ENCODE data around the gene CACNA2D3.

The CACNA2D3 gene

DNA sequence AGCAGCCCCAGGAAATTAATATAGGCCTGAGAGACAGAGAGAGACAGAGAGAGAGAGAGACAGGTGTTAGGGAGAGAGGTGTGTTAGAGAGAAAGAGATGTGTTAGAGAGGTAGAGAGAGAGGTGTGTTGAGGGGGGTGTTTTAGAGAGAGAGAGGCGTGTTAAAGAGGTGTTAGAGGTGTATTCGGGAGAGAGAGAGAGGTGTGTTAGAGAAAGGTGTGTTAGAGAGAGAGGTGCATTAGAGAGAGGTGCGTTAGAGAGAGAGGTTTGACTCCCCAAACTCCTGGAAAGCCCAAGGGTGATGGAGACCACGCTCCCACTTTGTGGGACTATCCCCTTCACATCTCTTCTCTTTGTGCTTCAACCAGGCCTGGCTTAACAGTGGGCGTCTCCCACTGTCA, 95.5 kb downstream of the CACNA2D3 start:
- no peak for DNase-seq (ENCODE audit: low read depth)

DNA sequence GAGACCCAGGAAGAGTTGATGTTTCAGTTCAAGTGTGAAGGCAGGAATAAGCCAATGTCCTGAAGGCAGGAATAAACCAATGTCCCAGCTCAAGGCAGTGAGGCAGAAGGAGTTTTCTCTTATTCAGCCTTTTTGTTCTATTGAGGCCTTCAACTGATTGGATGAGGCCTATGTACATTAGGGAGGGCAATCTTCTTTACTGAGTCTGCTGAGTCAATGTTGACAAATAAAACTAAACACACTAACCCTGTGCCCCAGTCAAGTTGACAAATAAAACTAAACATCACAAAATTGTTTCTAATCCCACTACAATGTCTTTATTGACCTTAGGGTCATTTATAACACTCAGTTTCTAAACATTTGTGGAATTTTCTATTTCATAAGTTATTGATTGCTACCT, 100.0 kb downstream of the CACNA2D3 start:
- DNase-seq (ENCODE audit: low read depth) = no peak

DNA sequence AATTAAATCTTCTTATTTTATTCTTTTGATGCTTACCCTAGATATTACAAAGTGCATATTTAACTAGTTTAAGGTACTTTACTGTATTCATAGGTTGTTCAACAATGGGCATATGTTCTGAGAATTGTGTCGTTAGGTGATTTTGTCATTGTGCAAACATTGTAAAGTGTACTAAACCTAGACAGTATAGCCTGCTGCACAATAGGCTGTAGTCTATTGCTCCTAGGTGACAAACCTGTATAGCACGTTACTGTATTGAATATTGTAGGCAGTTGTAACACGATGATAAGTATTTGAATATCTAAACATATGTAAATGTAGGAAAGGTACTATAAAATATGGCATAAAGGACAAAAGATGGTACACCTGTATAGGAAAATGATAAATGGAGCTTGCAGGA, 100.7 kb downstream of the CACNA2D3 start:
- no peak for DNase-seq (ENCODE audit: low read depth)

DNA sequence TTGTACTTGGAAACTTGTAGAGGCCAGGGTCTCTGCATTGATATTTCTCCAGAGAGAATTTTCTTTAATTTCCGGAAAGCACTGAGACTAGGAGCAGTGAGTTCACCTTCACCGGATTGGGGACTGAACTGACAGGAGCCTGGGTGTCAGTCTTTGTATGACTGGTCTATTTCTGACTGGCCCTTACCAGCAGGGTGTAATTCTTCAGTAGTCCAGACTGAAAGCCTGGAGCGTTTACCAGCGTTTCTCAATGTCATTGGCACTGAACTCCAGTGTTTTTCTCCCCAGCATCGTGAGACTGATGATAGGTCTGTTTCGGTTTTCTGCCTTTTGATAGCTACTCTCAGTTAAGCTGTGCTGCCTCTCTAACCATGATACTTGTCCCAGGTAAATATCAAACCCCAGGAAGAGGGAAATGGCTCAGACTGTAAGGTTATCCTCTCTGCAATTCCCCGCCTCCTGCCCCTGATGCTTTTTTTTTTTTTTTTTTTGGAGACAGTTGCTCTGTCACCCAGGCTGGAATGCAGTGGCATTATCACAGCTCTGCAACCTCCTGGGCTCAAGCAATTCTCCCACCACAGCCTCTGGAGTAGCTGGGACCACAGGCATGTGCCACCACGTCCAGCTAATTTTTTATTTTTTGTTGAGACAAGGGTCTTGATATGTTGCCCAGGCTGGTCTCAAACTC, 103.6 kb downstream of the CACNA2D3 start:
- DNase-seq (ENCODE audit: low read depth) = no peak

DNA sequence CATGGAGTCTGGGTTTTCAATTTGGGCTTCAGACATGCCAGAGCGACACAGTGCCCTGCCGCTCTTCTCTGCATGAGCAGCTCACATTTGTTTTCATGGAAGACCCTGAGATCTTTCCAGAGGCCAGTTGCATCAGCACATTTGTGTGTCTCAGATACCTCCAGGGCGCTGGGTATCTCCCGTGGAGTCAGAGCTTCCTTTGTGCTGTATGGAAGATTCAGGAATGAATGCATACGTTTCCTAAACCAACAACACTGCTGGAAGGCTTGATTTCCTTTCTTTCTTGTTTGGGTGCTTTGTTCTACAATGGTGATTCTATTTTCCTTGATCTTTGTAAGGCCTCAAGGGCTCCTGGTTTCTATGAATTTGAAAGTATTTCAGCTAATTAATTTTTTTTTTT, 106.5 kb downstream of the CACNA2D3 start:
- no peak for DNase-seq (ENCODE audit: low read depth)

DNA sequence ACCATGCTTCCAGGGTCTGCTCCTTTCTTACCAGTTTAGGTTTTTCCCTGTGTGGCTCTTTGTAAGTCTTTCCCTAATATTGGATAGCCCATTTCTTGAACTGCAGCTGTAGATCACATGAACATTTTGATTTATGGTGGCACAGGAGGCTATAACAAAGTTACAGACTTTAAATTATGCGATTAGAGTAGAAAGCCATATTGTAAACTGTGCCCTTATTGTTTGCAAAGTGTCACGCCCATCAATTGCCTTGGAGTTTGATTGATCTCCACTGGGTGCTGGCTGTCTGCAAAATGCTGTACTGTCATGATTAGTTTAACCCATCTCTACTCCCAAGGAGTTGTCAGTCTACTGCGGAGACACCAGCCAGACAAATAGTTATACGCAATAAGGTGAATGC, 110.3 kb downstream of the CACNA2D3 start:
- DNase-seq (ENCODE audit: low read depth) = no peak

DNA sequence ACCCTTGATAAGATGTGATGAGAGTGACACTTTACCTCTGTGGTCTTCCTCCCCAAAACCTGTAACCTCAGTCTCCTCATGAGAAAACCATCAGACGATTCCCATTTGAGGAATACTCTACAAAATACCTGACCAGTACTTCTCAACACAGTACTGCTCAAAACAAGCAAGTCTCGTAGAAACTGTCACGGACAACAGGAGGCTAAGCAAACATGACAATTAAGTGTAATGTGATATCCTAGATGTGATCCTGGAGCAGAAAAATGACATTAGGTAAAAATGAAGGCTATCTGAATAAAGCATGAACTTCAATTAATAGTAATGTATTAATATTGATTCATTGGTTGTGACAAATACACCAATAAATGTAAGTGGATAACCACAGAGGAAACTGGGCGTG, 113.6 kb downstream of the CACNA2D3 start:
- DNase-seq (ENCODE audit: low read depth) = no peak

DNA sequence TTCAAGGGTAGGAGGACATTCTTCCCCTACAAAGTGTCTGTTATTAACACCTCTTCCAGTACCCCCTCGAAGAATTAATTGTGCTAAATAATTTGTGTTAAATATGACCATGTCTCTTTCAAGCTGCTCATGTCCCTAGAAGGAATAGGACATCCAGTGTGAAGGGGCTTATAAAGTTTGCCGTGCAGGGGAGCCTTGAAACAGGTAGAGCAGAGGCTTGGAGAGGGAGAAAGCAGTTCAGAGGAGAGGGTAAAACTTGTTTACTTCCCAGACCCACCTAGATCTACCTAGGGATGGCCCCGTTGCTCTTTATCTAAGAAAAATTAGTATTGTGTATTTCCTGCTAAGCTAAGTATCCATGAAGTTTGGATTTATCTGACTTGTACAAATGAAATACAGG, 114.8 kb downstream of the CACNA2D3 start:
- no peak for DNase-seq (ENCODE audit: low read depth)

DNA sequence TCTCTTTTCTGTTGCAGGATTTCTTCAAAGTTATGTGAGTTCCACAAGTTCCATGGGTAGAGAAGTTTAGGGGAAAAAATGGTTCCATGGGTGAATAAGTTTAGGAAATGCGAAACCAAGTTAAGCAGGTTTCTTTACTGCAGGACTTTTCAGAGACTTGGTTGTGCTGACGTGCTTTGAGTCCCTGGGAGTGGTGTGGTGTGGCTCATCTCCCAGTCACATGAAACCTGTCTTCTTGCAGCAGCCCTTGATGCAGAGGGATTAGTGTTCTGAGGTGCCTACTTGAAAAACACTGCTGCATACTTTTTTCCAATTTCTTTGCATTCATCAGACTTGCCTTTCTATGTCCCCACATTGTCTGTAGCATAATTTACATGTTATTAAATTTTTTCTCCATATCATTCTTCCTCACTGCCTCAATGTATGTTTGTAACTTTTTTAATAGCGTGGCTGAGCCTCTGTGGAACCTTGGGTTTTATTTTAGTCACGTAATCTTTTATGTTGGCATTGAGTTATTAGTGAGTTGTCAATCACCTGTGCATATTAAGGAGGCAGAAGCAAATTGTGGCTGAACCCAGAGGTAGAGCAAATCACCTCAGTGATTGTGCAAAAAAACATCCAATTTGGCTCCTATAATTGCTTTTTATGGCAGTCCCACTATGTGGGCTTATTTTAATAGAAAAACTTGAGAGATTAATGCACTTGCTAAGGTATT, 115.6 kb downstream of the CACNA2D3 start:
- DNase-seq (ENCODE audit: low read depth) = no peak

DNA sequence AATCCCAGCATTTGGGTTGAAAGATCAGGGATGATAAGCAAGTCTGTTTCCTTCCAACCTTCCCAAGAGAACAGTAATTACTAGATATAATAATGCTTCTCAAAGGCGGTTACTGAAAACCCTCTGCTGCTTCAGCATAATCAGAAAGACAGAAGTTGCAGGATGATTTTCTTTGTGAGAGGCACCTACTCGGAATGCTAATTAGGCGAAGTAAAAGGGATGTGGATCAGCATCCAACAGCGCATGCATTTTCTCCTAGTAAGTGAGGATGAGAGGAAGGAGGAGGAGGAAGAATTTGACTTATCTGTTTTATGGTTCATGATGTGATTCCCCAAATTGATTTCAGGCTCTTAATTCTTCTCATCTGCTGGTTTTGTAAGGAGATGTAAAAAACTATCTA, 118.0 kb downstream of the CACNA2D3 start:
- DNase-seq (ENCODE audit: low read depth) = no peak

DNA sequence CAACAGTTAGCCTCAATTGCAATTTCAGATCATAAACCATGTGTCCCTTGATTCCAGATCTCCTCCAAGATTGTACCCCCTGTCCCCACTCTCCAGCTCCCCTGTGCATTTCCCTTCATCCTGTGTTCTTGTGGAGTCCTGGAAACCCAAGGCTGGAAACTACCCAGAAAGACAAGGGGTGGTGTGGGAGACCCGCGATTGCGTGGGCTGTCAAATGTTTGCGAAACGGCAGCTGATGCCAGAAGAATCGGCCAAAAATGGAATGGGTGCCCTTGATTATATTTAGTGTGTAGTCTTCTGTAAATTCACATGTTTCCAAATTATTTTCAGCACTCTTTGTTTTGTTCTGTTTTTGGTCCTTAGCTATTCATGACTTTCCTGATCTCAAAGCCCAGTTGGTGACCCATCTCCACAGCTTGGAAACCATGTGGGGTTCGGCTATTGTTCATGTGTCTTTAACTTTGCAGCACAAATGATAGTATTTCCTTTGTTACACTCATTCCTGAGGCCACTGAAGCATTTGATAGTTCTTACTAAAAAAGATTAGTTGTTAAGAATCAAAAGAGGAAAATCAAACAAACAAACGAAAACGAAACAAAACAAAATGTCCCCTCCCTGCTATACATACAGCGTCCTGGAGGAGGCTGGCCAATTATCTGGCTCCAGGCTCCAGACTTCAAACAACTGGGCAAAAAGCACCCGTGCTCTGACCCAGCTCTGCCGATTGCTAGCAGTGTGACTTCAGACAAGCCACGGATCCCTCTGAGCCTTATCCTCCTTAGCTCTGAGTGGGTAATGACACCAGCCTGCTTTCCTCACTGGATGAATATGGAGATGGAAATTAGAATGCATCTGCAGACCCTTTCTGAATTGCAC, 120.9 kb downstream of the CACNA2D3 start:
- DNase-seq (ENCODE audit: low read depth) = no peak

DNA sequence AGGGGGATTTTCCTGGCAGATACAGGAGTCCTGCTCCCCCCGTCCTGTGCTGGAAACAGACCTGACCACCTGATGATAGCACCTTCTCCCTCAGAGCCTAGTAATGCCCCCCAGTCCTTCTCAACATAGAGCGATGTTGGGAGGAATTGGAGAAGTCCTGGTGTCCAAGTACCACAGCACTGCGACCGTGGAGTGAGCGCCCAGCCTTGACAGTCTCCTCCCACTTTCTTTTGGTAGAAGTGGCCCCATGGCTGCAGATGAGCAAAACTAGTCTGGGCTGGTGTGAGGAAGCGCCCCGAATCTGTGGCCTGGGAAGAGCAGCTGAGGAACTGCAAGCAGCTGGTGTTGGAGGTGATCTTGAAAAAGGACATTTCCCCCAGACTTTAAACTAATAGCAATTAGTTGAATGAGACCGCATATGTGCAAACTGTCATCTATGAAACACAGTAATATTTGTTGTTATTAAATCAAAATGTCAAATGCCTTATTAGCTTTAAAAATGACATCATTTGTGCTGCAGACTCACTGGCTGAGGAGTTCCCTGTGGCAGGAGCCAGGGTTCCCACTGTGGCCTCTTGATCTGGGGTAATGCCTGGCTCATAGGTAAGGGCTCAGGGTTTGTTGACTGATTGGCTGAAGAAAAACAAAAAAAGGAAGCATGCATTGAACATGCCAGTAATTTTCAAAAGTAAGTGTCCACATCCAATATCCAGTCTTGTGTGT, 121.8 kb downstream of the CACNA2D3 start:
- no peak for DNase-seq (ENCODE audit: low read depth)

DNA sequence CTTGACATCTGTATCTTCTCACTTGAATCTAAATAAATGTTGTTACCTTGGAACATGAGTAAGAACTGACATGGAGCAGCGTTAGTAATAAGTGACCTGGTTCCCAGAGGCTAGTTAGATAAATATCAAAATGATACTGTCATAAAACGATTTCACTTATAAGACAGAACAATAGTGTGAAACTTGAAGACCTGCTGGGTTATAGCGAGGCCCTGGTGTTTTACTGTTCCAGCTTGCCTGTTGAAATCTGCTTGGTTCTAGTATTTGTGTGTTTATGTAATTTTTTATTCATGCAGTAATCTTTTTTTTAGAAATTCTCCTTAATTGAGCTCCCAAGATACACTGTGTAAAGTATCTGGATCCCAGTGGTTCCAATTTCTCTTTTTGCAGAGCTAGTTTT, 129.4 kb downstream of the CACNA2D3 start:
- no peak for DNase-seq (ENCODE audit: low read depth)

DNA sequence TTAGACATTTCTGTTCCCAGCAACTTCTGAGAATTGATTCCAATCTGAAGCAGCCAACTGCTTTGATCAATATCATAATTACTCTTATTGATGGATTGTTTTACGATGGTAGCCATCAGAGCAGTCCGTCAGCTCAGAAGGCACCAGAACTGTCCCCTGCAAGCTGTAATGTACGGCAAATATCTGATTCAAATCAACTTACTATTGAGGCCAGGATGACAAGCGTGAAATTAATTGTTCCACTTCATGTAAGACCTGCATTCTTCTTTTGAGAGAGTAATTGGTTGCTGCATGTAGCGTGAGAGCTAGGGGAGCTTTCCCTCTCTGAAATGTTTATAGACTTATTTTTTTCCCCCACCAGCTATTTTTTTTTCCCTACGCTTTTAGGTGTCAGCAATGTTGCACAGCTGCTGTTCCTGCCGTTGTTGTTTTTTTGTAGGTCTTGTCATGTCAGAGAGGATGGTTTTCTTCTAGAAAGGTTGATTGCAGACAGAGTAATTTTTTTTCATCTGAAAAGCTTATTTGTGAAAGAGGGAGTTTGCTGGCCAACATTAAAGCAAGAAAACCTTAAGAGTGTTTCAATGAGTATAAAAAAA, 134.9 kb downstream of the CACNA2D3 start:
- no peak for DNase-seq (ENCODE audit: low read depth)

DNA sequence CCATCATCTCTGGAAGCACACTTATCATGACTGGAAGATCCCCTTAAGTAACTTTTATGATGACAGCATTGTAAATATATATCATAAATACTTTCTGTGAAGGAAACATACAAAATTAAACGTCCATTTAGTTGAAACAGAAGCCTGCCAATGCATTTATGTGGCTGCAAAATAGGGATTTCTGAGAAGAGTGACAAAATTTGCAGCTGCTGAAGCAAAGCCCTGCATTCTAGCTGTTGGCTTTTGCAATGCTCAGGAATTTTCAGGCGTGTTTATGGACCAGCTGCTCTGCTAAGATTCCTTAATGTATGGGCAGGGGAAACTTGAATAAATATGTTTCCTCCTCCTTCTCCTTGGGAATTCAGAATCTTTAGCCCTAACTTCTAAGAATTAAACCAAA, 137.3 kb downstream of the CACNA2D3 start:
- no peak for DNase-seq (ENCODE audit: low read depth)

DNA sequence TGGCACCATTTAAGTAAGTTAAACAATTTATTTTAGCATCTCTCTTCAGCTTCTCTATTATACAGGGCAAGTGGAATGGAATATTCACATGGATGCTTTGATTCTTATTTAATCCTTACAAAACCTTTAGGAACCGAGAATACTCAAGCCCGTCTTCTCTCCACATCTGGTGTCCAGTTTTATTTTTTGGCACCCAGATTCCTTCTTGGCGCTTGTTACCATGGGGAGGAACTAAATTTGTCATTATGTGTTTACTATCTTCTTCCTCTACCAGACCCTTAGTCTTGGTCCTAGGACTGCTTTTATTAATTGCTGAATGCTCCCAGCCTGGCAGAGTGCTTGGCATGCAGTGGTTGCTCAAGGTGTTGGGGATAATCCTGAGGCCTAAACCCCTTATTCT, 138.8 kb downstream of the CACNA2D3 start:
- no peak for DNase-seq (ENCODE audit: low read depth)

DNA sequence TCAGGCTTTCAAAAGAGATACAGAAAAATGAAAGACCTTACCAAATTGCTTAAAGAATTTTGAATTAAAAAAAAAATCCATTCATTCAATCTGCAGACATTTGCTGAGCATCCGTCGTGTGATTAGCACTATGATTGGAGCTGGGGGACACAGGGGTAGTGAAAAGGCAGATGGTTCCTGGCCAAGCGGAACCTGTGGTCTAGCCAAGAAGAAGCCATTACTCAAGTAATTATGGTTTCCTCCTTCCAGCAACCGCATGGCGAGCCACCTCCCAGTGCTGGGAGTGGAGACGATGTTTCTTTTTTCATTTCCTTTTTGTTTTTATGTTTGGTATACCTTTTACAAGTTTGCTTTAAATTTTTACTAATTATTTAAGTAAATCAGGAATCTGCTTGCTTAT, 140.2 kb downstream of the CACNA2D3 start:
- no peak for DNase-seq (ENCODE audit: low read depth)

DNA sequence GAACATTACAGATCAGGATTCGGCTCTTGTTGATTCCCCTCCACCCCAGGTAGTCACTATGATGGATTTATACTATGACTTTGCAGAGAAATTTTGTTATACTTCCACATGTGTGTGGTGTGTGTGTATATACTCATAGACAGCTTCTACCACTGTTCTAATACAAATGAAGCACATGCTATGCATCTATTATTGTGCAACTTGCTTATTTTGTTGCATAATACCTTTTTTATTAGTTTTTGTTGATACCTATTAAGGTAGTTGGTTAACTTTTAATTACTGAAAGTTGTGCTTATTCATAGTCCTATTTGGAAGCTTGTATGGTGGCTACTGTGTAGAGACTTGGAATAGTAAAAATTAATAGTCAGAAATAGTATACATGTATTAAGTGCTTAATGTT, 140.6 kb downstream of the CACNA2D3 start:
- no peak for DNase-seq (ENCODE audit: low read depth)

DNA sequence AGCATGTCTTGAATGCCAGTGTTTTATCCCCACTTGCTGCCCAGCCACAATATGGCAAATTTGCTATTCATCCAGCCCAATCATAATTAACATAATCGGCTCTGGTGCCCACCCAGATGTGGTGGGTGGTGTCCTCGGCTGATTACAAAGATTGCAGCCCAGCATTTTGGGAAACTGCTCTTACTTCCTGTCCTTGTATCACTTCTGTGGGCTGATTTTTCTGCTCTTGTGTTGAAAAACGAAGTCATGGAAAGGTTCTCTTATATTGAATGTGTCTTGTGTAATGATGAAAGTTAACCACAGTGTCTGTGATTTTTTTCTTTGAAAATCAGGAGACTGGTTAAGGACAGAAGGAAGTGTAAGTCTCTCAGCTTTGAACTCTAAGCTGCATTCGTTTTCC, 141.7 kb downstream of the CACNA2D3 start:
- no peak for DNase-seq (ENCODE audit: low read depth)

DNA sequence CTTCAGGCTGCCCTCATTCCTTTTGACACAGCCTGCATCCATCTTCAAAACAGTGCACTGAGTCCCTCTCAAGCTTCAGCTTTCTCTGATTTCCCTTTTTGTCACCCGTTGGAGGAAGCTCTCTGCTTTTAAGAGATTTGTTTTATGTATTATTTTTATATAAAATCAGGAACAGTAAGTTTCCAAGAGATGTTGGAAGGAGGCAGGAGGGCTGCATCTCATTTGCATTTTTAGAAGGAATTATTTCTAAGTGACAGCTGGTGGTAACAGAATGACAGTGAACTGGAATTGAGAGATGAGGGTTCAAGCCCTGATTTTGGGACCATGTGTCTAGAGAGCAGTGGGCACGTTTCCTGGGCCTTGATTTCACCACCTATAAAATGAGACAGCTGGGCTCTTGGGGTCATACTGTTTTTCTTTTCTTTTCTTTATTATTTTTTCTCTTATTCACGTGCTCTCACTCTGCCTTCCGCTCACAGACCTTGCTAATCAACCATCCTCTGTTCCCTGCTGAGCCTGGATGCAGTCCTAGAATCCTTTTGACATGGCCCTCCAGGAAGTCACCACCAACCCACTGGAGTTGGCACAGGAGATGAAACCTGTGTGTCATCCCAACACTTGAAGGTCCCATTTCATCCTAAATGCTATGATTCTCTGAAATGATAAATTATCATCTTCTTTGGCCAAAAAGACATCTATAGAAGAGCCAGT, 148.6 kb downstream of the CACNA2D3 start:
- DNase-seq (ENCODE audit: low read depth) = no peak

DNA sequence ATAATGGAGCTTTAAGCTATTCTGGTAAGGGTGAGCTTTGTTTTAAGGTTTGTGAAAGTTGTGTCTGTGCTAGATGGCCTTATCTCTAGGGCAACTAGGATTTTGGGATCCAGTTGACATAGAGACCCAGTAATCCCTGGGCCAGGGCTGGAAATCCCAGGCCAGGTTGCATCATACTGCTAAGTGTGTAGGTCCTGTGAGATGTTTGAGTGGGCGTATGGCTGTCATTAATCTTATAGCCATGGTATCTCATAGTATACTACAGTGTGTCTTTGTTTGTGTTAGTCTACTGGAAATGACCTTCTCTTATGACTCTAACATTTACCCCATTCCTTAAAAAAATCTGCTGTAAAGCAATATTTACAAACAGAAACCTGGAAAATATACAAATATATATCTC, 151.4 kb downstream of the CACNA2D3 start:
- no peak for DNase-seq (ENCODE audit: low read depth)
